Upper lobe of left lung (tissue), 6 donors: ENCODE measurements around the gene EGFR. TPM values are rescaled to one million over a fixed set of nuclear protein-coding genes. Genes with fewer than 3 reads are reported as not detected.

Experiments
- ATAC-seq, 2 donors: fragments of 200-7000 bp; cut with Tn5 transposase; one replicate each; pipeline ENCODE4 v1.9.1; 2022; ENCODE audit warnings: mild to moderate bottlenecking in 2 of 2, moderate library complexity in 2 of 2; ENCODE audit not compliant: low FRiP score in 2 of 2
- DNase-seq, 2 donors: peaks; one replicate each; pipeline ENCODE4 v3.0.0-alpha.2; 2019 to 2020
- H3K27ac ChIP-seq, 4 donors: fragments of 200-600 bp; sonication (generic); one replicate each; pipeline ENCODE4 v1.5.1; 2016 to 2019
- H3K27me3 ChIP-seq, 4 donors: fragments of 200-600 bp; sonication (generic); one replicate each; pipeline ENCODE4 v1.5.1; 2017 to 2019
- H3K36me3 ChIP-seq, 4 donors: fragments of 200-600 bp; sonication (generic); one replicate each; pipeline ENCODE4 v1.5.1; 2016 to 2019
- H3K4me1 ChIP-seq, 4 donors: fragments of 200-600 bp; sonication (generic); one replicate each; pipeline ENCODE4 v1.5.1; 2018 to 2019
- H3K4me3 ChIP-seq, 4 donors: fragments of 200-600 bp; sonication (generic); one replicate each; pipeline ENCODE4 v1.5.1; 2017 to 2019; ENCODE audit warnings: mild to moderate bottlenecking in 2 of 4, moderate library complexity in 1 of 4
- H3K9me3 ChIP-seq, 4 donors: fragments of 200-600 bp; sonication (generic); one replicate each; pipeline ENCODE4 v1.5.1; 2018 to 2019
- CTCF ChIP-seq, 6 experiments: fragments of 450-650 bp in 4 of 6; fragments of 200-600 bp in 2 of 6; sonication (generic) in 2 of 6; IDR thresholded peaks; one replicate each; pipeline ENCODE4 v1.5.1; 2016 to 2019; ENCODE audit warnings: antibody characterized with exemption in 6 of 6
- EP300 ChIP-seq, 4 donors: sonication (generic); formaldehyde crosslinking; IDR thresholded peaks; one replicate each; pipeline ENCODE4 v1.5.1; 2017; ENCODE audit warnings: antibody characterized with exemption in 4 of 4, control low read depth in 2 of 4
- POLR2A ChIP-seq, 4 donors: fragments of 450-650 bp; IDR thresholded peaks; one replicate each; pipeline ENCODE4 v1.5.1; 2016 to 2017; ENCODE audit warnings: antibody characterized with exemption in 4 of 4, mild to moderate bottlenecking in 2 of 4
- POLR2AphosphoS5 ChIP-seq, 2 donors: sonication (generic); formaldehyde crosslinking; IDR thresholded peaks; one replicate each; pipeline ENCODE4 v1.5.1; 2017; ENCODE audit warnings: antibody characterized with exemption in 2 of 2
- WGBS, 2 donors: methylation state at CpG; one replicate each; pipeline ENCODE4 v1.1.5; 2017 to 2018; 5-methylcytosine and 5-hydroxymethylcytosine counted together
- total RNA-seq, 6 donors: library from RNA; depleted of rRNA in 4 of 6; stranded (reverse); fragments of >200 nt in 4 of 6; gene quantifications; one replicate each; pipeline versions ENCODE4 v1.1.0 to v1.2.1, GENCODE V29; 2016 to 2021
- donor health status: DM: no; HTN: no; CAD: no; lungs with moderate emphysema.
- donor health status: DM: no; HTN: yes; CAD: no; lungs with severe emphysema.

The EGFR gene
- total RNA-seq, 6 donors from 2014 or later, result 58.7 to 110 (median 93.2) TPM

GRCh38 chr7:55255496-55256445, 237.0 kb downstream of the EGFR start:
- Histone ChIP-seq H3K36me3 (no peaks in the 10 kb centered on the region), H3K27ac (peak overlapping the region in 2 of 4 donors; percentile 7 to 74), H3K4me1 (peaks cover 14 to 17% (median 17%) of the 10 kb centered on the region in 4 donors), H3K9me3 (no peaks in the 10 kb centered on the region), H3K4me3 (peak overlapping the region; percentile 39 to 66 (median 56)), H3K27me3 (peaks cover 0 to 5% (median 0%) of the 10 kb centered on the region in 4 donors)
- ATAC-seq (peak; percentile 93 to 96), DNase-seq (peak; percentile 83 to 97)
- WGBS, 2 donors, result 34% methylated on average over 27 to 31 of the region's 43 CpGs
- TF ChIP-seq CTCF (IDR thresholded peaks at IDR 0.05) (peak; percentile 88 to 95 (median 90)), POLR2A (IDR thresholded peaks at IDR 0.05) (no peak)

GRCh38 chr7:55258631-55259030, 239.8 kb downstream of the EGFR start:
- ATAC-seq, result no peak
- no peaks in the 10 kb centered on the region for H3K9me3 ChIP-seq
- H3K36me3 ChIP-seq, result no peaks in the 10 kb centered on the region
- WGBS, 2 donors, result 84 to 88% methylated on average over 9 of the region's 9 CpGs
- no peak for TF ChIP-seq CTCF (IDR thresholded peaks at IDR 0.05)
- no peak for TF ChIP-seq POLR2AphosphoS5 (IDR thresholded peaks at IDR 0.05)
- TF ChIP-seq EP300 (IDR thresholded peaks at IDR 0.05), result no peak
- TF ChIP-seq POLR2A (IDR thresholded peaks at IDR 0.05), result no peak
- H3K27me3 ChIP-seq, result peaks cover 0 to 5% (median 0%) of the 10 kb centered on the region in 4 donors
- H3K27ac ChIP-seq, result no peak overlapping the region
- H3K4me3 ChIP-seq, result no peak overlapping the region
- H3K4me1 ChIP-seq, result peaks cover 14 to 17% (median 17%) of the 10 kb centered on the region in 4 donors
- no peak for DNase-seq

- 78 to 82% methylated on average over 9 of the region's 9 CpGs for WGBS, 2 donors
- ATAC-seq, result no peak
- no peak overlapping the region for H3K4me3 ChIP-seq
- H3K9me3 ChIP-seq, result no peaks in the 10 kb centered on the region
- H3K27ac ChIP-seq, result no peak overlapping the region
- no peaks in the 10 kb centered on the region for H3K36me3 ChIP-seq
- DNase-seq, result no peak
- TF ChIP-seq POLR2AphosphoS5 (IDR thresholded peaks at IDR 0.05) (no peak), CTCF (IDR thresholded peaks at IDR 0.05) (no peak)
- H3K4me1 ChIP-seq, result peaks cover 6 to 8% (median 7%) of the 10 kb centered on the region in 4 donors
- no peaks in the 10 kb centered on the region for H3K27me3 ChIP-seq
Observed at GRCh38 chr7:55260171-55260570, 241.4 kb downstream of the EGFR start.

GRCh38 chr7:55260676-55261385, 242.0 kb downstream of the EGFR start:
- H3K36me3 ChIP-seq, result no peaks in the 10 kb centered on the region
- DNase-seq, result no peak
- no peak overlapping the region for H3K4me3 ChIP-seq
- no peaks in the 10 kb centered on the region for H3K27me3 ChIP-seq
- H3K27ac ChIP-seq, result no peak overlapping the region
- TF ChIP-seq CTCF (IDR thresholded peaks at IDR 0.05) (no peak), POLR2AphosphoS5 (IDR thresholded peaks at IDR 0.05) (no peak), POLR2A (IDR thresholded peaks at IDR 0.05) (no peak), EP300 (IDR thresholded peaks at IDR 0.05) (no peak)
- ATAC-seq, result no peak
- peaks cover 0 to 2% (median under 1%) of the 10 kb centered on the region in 4 donors for H3K4me1 ChIP-seq
- H3K9me3 ChIP-seq, result no peaks in the 10 kb centered on the region
- 64 to 82% methylated on average over 3 of the region's 3 CpGs for WGBS, 2 donors
